HG02981 (cell line): ENCODE measurements around the gene SPINT4.
"Not testable (repeated sequence)": the region's sequence is repeated elsewhere in the genome, so short reads cannot be mapped to it uniquely, and the experiment has no call there.

ENCODE experiments used
- ATAC-seq: cut with Tn5 transposase; IDR thresholded peaks from one replicate; pipeline ENCODE4 v1.9.1; 2021; ENCODE audit warnings: mild to moderate bottlenecking, moderate library complexity; ENCODE audit not compliant: unreplicated experiment

Gene SPINT4

GRCh38 chr20:45722047-45722446 is at the start of gene SPINT4:
Gene SPINT4, plus strand, starts transcription at chr20:45722347. Its CDS starts 21 bp downstream, at chr20:45722368.
- no peak for ATAC-seq

GRCh38 chr20:45672765-45673164 is 49.4 kb upstream of the SPINT4 start:
- no peak for ATAC-seq

- no peak for ATAC-seq
Measured at GRCh38 chr20:45679650-45680049, 42.5 kb upstream of the SPINT4 start.

GRCh38 chr20:45685896-45686295 is 36.3 kb upstream of the SPINT4 start:
- ATAC-seq = no peak

GRCh38 chr20:45693346-45693745 is 28.8 kb upstream of the SPINT4 start:
- ATAC-seq = not testable (repeated sequence)

- no peak for ATAC-seq
Measured at GRCh38 chr20:45695496-45695895, 26.7 kb upstream of the SPINT4 start.

GRCh38 chr20:45701104-45701503 is 21.0 kb upstream of the SPINT4 start:
- no peak for ATAC-seq

- no peak for ATAC-seq
Measured at GRCh38 chr20:45701873-45702272, 20.3 kb upstream of the SPINT4 start, which contains the start of gene WFDC13. Gene WFDC13, plus strand, starts transcription at chr20:45702038. Its CDS starts 86 bp downstream, at chr20:45702124.

GRCh38 chr20:45704969-45705637 is 17.0 kb upstream of the SPINT4 start, which contains the start of gene WFDC10B:
Gene WFDC10B, minus strand, starts transcription at chr20:45705019. Its CDS starts 19,027 bp downstream, at chr20:45685992.
- no peak for ATAC-seq

- not testable (repeated sequence) for ATAC-seq
Measured at GRCh38 chr20:45716141-45716688, 5.9 kb upstream of the SPINT4 start.

- ATAC-seq = no peak
Measured at GRCh38 chr20:45725134-45725533, 3.0 kb downstream of the SPINT4 start.

GRCh38 chr20:45727044-45727443 is 4.9 kb downstream of the SPINT4 start:
- ATAC-seq = no peak

GRCh38 chr20:45732199-45732598 is 10.1 kb downstream of the SPINT4 start:
- no peak for ATAC-seq

- ATAC-seq = no peak
Measured at GRCh38 chr20:45735552-45735951, 13.4 kb downstream of the SPINT4 start.

- ATAC-seq = no peak
Measured at GRCh38 chr20:45735988-45736387, 13.8 kb downstream of the SPINT4 start.

- no peak for ATAC-seq
Measured at GRCh38 chr20:45742596-45742995, 20.4 kb downstream of the SPINT4 start.

- no peak for ATAC-seq
Measured at GRCh38 chr20:45745015-45745414, 22.9 kb downstream of the SPINT4 start.

GRCh38 chr20:45751721-45752120 is 29.6 kb downstream of the SPINT4 start:
- no peak for ATAC-seq

GRCh38 chr20:45752746-45753145 is 30.6 kb downstream of the SPINT4 start:
- ATAC-seq = no peak

- no peak for ATAC-seq
Measured at GRCh38 chr20:45758096-45758495, 35.9 kb downstream of the SPINT4 start.

- not testable (repeated sequence) for ATAC-seq
Measured at GRCh38 chr20:45759921-45760320, 37.8 kb downstream of the SPINT4 start.

- ATAC-seq = not testable (repeated sequence)
Measured at GRCh38 chr20:45761966-45762365, 39.8 kb downstream of the SPINT4 start.
